Esophagus squamous epithelium (tissue), 5 donors: Measurements from ENCODE around the gene KCNK17. TPM values are rescaled to one million over a fixed set of nuclear protein-coding genes. Genes with fewer than 3 reads are reported as not detected.

Source experiments
- DNase-seq: peaks from one replicate; lab custom pipeline; 2025; lab: John Stamatoyannopoulos, UW
- H3K27ac ChIP-seq, 4 donors: fragments of 200-600 bp; sonication (generic); one replicate each; pipeline ENCODE4 v1.5.1; 2016 to 2019; ENCODE audit warnings: mild to moderate bottlenecking in 1 of 4
- H3K27me3 ChIP-seq, 4 donors: fragments of 200-600 bp; sonication (generic); 1 replicate in 3 of 4; 2 replicates in 1 of 4; pipeline versions ENCODE4 v1.5.1 to v1.6.0; 2017 to 2021; ENCODE audit warnings: antibody characterized with exemption in 1 of 4
- H3K36me3 ChIP-seq, 3 donors: fragments of 200-600 bp; sonication (generic); one replicate each; pipeline ENCODE4 v1.5.1; 2016 to 2019
- H3K4me1 ChIP-seq, 3 donors: fragments of 200-600 bp; sonication (generic); one replicate each; pipeline ENCODE4 v1.5.1; 2017 to 2019
- H3K4me3 ChIP-seq, 4 donors: fragments of 200-600 bp; sonication (generic); 1 replicate in 3 of 4; 2 replicates in 1 of 4; pipeline ENCODE4 v1.5.1; 2016 to 2019; ENCODE audit warnings: mild to moderate bottlenecking in 2 of 4, moderate library complexity in 1 of 4
- H3K9me3 ChIP-seq, 3 donors: fragments of 200-600 bp; sonication (generic); one replicate each; pipeline ENCODE4 v1.5.1; 2016 to 2019
- POLR2A ChIP-seq, 4 donors: fragments of 450-650 bp; IDR thresholded peaks; one replicate each; pipeline ENCODE4 v1.6.1; 2017; ENCODE audit warnings: antibody characterized with exemption in 4 of 4, mild to moderate bottlenecking in 4 of 4, moderate library complexity in 3 of 4
- WGBS, 2 donors: methylation state at CpG; one replicate each; pipeline ENCODE4 v1.1.5; 2018; 5-methylcytosine and 5-hydroxymethylcytosine counted together
- intact Hi-C: fragments of 100-400 bp; cut with DNase I; formaldehyde crosslinking; loops from one replicate; pipeline ENCODE4 v1.15.0; 2022
- total RNA-seq, 4 donors: library from RNA; depleted of rRNA; stranded (reverse); fragments of >200 nt; gene quantifications; one replicate each; pipeline ENCODE4 v1.1.0, GENCODE V29; 2016
- TF ChIP-seq, protein P1 (sequence below), 6 experiments: fragments of 450-650 bp in 4 of 6; fragments of 200-600 bp in 2 of 6; sonication (generic) in 2 of 6; IDR thresholded peaks; one replicate each; pipeline ENCODE4 v1.5.1; 2016 to 2019; ENCODE audit warnings: antibody characterized with exemption in 6 of 6, mild to moderate bottlenecking in 4 of 6, moderate library complexity in 4 of 6
- donor health status: DM: yes; HTN: yes; CAD: no.

KCNK17 gene
- total RNA-seq, 4 donors from 2014 or later = 0.31 to 1.2 (median 1.1) TPM; not detected in 1

DNA sequence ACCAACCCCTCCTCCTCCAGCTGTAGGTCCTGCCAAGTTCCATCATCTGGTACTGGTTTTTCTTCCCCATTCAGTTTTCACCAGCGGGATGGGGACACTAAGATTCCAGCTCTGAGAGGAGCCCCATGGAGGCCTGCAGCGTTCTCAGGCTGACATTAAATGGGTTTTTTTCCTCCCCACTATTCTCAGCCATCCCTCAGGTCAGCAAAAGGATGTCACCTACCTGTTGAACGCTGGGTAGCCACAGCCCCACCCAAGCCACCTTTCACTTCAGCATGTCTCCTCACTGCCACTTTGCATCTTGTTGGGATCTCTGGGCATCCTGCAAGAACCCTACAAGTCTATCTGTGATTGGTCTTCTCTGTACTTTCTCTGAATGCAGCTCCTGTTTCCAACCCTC lies 6.8 kb downstream of the KCNK17 start:
- Histone ChIP-seq H3K9me3 (no peaks in the 10 kb centered on the region), H3K36me3 (no peaks in the 10 kb centered on the region), H3K27me3 (peaks cover 0 to 33% (median 0%) of the 10 kb centered on the region in 4 donors), H3K4me3 (no peak overlapping the region), H3K27ac (no peak overlapping the region), H3K4me1 (peaks cover 0 to 7% (median 4%) of the 10 kb centered on the region in 3 donors)
- DNase-seq = no peak
- intact Hi-C loops = no loop called here
- WGBS, 2 donors = 63 to 77% methylated on average over 3 of the region's 3 CpGs
- TF ChIP-seq, protein P1, sequence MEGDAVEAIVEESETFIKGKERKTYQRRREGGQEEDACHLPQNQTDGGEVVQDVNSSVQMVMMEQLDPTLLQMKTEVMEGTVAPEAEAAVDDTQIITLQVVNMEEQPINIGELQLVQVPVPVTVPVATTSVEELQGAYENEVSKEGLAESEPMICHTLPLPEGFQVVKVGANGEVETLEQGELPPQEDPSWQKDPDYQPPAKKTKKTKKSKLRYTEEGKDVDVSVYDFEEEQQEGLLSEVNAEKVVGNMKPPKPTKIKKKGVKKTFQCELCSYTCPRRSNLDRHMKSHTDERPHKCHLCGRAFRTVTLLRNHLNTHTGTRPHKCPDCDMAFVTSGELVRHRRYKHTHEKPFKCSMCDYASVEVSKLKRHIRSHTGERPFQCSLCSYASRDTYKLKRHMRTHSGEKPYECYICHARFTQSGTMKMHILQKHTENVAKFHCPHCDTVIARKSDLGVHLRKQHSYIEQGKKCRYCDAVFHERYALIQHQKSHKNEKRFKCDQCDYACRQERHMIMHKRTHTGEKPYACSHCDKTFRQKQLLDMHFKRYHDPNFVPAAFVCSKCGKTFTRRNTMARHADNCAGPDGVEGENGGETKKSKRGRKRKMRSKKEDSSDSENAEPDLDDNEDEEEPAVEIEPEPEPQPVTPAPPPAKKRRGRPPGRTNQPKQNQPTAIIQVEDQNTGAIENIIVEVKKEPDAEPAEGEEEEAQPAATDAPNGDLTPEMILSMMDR (IDR thresholded peaks at IDR 0.05) = no peak
- no peak for TF ChIP-seq POLR2A (IDR thresholded peaks at IDR 0.05)

DNA sequence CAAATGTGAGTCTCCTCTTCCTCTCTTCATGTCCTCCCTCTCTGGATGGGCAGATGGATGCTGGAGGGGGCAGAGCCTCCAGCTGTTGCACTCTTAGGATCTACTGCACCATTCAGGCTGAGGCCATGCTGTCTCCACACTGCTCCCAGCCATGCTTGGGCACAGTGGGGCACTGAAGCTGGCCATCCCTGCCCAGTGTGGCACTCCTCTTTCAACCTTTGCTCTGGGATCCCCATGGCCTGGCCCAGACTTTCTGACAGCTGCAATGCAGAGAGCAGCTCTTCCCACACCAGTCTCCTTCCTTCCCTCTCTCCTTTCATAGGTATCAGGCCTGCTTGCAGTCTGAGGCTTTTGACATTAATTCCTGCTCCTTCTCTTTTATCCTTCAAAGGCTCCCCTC lies 9.3 kb downstream of the KCNK17 start:
- peaks cover 0 to 12% (median 0%) of the 10 kb centered on the region in 4 donors for H3K27me3 ChIP-seq
- intact Hi-C loops = loop anchor here (2.0 kb wide), 1 partner anchor 138 kb away; no protein-coding TSS in a partner anchor
- no peak for TF ChIP-seq POLR2A (IDR thresholded peaks at IDR 0.05)
- TF ChIP-seq, protein P1 (IDR thresholded peaks at IDR 0.05) = no peak
- no peak overlapping the region for H3K4me3 ChIP-seq
- DNase-seq = no peak
- no peaks in the 10 kb centered on the region for H3K36me3 ChIP-seq
- no peaks in the 10 kb centered on the region for H3K9me3 ChIP-seq
- H3K27ac ChIP-seq = no peak overlapping the region
- peaks cover 0 to 7% (median 4%) of the 10 kb centered on the region in 3 donors for H3K4me1 ChIP-seq

- DNase-seq = no peak
- Histone ChIP-seq H3K9me3 (no peaks in the 10 kb centered on the region), H3K27me3 (peaks cover 0 to 4% (median 0%) of the 10 kb centered on the region in 4 donors), H3K27ac (no peak overlapping the region), H3K36me3 (no peaks in the 10 kb centered on the region), H3K4me1 (peaks cover 0 to 7% (median 4%) of the 10 kb centered on the region in 3 donors), H3K4me3 (no peak overlapping the region)
- WGBS, 2 donors = 76 to 77% methylated on average over 17 to 27 of the region's 30 CpGs
- no peak for TF ChIP-seq POLR2A (IDR thresholded peaks at IDR 0.05)
- TF ChIP-seq, protein P1 (IDR thresholded peaks at IDR 0.05) = no peak
- intact Hi-C loops = loop anchor here (2.0 kb wide), 1 partner anchor 137 kb away; no protein-coding TSS in a partner anchor
These were observed 10.6 kb downstream of the KCNK17 start for GRCh38 chr6:39303425-39304153.

- peaks cover 0 to 7% (median 4%) of the 10 kb centered on the region in 3 donors for H3K4me1 ChIP-seq
- H3K27me3 ChIP-seq = peaks cover 0 to 4% (median 0%) of the 10 kb centered on the region in 4 donors
- no peaks in the 10 kb centered on the region for H3K9me3 ChIP-seq
- intact Hi-C loops = no loop called here
- no peaks in the 10 kb centered on the region for H3K36me3 ChIP-seq
- DNase-seq = peak; percentile 18
- WGBS, 2 donors = 4 to 7% methylated on average over 8 to 11 of the region's 11 CpGs
- H3K4me3 ChIP-seq = peak overlapping the region in 1 of 4 donors; percentile 51
- H3K27ac ChIP-seq = no peak overlapping the region
- TF ChIP-seq POLR2A (IDR thresholded peaks at IDR 0.05) = no peak
- TF ChIP-seq, protein P1 (IDR thresholded peaks at IDR 0.05) = peak; percentile 86 to 96 (median 90)
These were observed 11.4 kb downstream of the KCNK17 start for GRCh38 chr6:39302669-39303424.

- Histone ChIP-seq H3K27me3 (peaks cover 0 to 4% (median 0%) of the 10 kb centered on the region in 4 donors), H3K4me1 (peaks cover 0 to 7% (median 4%) of the 10 kb centered on the region in 3 donors), H3K27ac (no peak overlapping the region), H3K9me3 (no peaks in the 10 kb centered on the region), H3K36me3 (no peaks in the 10 kb centered on the region), H3K4me3 (no peak overlapping the region)
- 95% methylated on average over 2 of the region's 2 CpGs; no CpG with 5 or more reads in 1 of the 2 donors for WGBS, 2 donors
- intact Hi-C loops = no loop called here
- TF ChIP-seq, protein P1 (IDR thresholded peaks at IDR 0.05) = no peak
- no peak for TF ChIP-seq POLR2A (IDR thresholded peaks at IDR 0.05)
- no peak for DNase-seq
These were observed 12.2 kb downstream of the KCNK17 start for GRCh38 chr6:39302011-39302410.
